ENCODE measurements around the gene VEPH1. TPM values are rescaled to one million over a fixed set of nuclear protein-coding genes. Genes with fewer than 3 reads are reported as not detected.

The VEPH1 gene
- polyA plus RNA-seq, 1 experiment, result 17.9 TPM

DNA sequence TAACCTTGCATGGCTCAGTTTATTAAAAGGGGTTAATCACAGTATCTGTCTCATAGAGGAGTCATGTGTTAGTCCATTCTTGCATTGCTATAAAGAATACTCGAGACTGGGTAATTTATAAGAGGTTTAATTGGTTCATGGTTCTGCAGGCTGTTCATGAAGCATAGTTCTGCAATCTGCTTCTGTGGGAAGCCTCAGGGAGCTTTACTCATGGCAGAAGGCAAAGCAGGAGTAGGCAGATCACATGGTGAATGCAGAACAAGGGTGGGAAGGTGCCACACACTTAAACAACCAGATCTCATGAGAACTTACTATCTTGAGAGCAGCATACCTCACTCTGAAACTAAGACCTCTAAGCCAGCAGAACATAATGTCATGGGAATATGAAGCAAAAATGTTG lies 108.8 kb downstream of the VEPH1 start:
- DNase-seq (ENCODE audit: low read depth), result no peak
- Histone ChIP-seq H3K36me3 (ENCODE audit: control insufficient read depth, insufficient read depth, low read length) (no peaks in the 10 kb centered on the region), H3K4me3 (ENCODE audit: low read depth, low read length) (no peak overlapping the region), H3K27me3 (ENCODE audit: control insufficient read depth, insufficient read depth, low read length) (no peaks in the 10 kb centered on the region)
- CTCF ChIA-PET, result interaction anchor here (0.6 to 0.9 kb wide), 2 partner anchors 10 to 23 kb away, joined by 3 read pairs; no protein-coding TSS in a partner anchor
- POLR2A ChIA-PET, result no interaction called here
- no peak for TF ChIP-seq CTCF (IDR thresholded peaks at IDR 0.05; ENCODE audit: insufficient read depth, low read depth, low read length)

DNA sequence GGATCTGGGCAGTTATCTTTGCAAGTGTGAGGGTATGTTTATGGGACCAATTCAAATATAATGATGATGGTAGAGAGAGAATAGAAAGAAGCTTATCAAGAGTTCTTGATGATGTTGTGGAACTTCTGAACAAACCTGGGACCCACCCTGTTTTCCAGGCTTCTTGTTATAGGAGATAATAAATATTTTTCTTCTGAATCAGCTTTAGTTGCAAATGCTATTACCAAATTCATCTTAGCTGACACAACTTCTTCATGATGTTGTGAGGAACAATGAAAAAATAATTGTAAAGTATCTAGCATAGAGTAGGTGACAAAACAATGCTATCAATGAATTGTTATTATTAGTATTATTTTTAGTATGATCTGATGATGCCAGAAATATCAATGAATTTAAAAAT lies 110.1 kb downstream of the VEPH1 start:
- CTCF ChIA-PET, result interaction anchor here (1.1 kb wide), 1 partner anchor 14 kb away, joined by 4 read pairs; no protein-coding TSS in a partner anchor

DNA sequence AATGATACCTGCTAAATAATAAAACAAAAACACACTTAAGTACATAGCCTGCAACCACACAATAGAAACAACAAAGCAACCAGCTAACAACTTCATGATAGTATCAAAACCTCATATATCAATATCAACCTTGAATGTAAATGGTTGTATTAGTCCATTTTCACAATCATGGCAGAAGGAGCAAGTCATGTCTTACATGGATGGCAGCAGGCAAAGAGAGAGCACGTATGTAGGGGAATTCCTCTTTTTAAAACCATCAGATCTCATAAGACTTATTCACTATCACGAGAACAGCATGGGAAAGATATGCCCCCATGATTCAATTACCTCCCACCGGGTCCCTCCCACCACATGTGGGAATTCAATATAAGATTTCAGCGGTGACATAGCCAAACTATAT lies 111.1 kb downstream of the VEPH1 start:
- no peak for DNase-seq (ENCODE audit: low read depth)
- no peaks in the 10 kb centered on the region for H3K27me3 ChIP-seq (ENCODE audit: control insufficient read depth, insufficient read depth, low read length)
- ChIA-PET CTCF (interaction anchor here (0.6 to 1.1 kb wide), 3 partner anchors 13 to 1832 kb away, joined by 3 to 4 read pairs (median 3); no protein-coding TSS in a partner anchor), POLR2A (no interaction called here)
- H3K4me3 ChIP-seq (ENCODE audit: low read depth, low read length), result no peak overlapping the region
- no peaks in the 10 kb centered on the region for H3K36me3 ChIP-seq (ENCODE audit: control insufficient read depth, insufficient read depth, low read length)
- no peak for TF ChIP-seq CTCF (IDR thresholded peaks at IDR 0.05; ENCODE audit: insufficient read depth, low read depth, low read length)

More for the DNA sequence above, 110.1 kb downstream of the VEPH1 start:
- no peak for TF ChIP-seq CTCF (IDR thresholded peaks at IDR 0.05; ENCODE audit: insufficient read depth, low read depth, low read length)
- Histone ChIP-seq H3K4me3 (ENCODE audit: low read depth, low read length) (no peak overlapping the region), H3K27me3 (ENCODE audit: control insufficient read depth, insufficient read depth, low read length) (no peaks in the 10 kb centered on the region), H3K36me3 (ENCODE audit: control insufficient read depth, insufficient read depth, low read length) (no peaks in the 10 kb centered on the region)
- no peak for DNase-seq (ENCODE audit: low read depth)
- POLR2A ChIA-PET, result no interaction called here

DNA sequence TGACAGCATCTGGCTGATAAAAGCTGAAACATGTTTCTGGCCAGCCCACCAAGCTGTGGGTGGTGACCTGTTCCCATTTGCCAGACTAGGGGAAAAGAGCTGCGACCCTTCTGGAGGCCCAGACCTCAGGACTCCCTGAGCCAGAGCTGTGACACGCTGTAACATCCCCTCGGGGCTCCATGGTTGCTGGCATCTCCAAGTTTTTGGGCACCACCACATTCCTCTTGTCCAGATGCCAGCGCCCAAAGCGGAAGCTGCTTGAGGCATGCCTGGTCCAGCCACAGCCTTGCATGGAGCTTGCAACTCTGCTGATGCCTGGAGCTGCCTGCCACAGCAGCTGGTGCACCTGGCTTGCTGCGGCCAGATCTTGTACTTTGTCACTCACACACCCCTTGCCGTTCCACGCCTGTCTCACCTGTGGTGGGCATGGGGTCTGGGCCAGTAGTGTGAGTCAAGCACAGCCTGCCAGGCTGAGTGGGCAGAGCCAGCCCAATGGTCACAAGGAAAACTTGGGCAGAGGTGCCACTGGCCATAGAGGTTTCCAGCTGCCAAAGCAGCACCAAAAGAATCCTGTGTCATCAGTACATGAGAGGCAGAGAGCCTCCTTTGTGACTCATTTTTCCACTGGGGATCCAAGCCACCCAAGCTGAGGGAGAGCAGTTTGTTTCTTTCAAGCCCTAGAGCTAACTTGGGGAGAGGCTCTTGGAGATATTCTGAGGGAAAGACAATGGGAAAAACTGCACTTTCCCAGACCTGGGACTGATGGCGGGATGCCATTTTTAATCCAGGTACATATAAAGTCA lies 112.3 kb downstream of the VEPH1 start:
- ChIA-PET POLR2A (no interaction called here), CTCF (no interaction called here)
- no peak for DNase-seq (ENCODE audit: low read depth)
- TF ChIP-seq CTCF (IDR thresholded peaks at IDR 0.05; ENCODE audit: insufficient read depth, low read depth, low read length), result no peak
- H3K27me3 ChIP-seq (ENCODE audit: control insufficient read depth, insufficient read depth, low read length), result no peaks in the 10 kb centered on the region
- H3K36me3 ChIP-seq (ENCODE audit: control insufficient read depth, insufficient read depth, low read length), result no peaks in the 10 kb centered on the region
- no peak overlapping the region for H3K4me3 ChIP-seq (ENCODE audit: low read depth, low read length)

DNA sequence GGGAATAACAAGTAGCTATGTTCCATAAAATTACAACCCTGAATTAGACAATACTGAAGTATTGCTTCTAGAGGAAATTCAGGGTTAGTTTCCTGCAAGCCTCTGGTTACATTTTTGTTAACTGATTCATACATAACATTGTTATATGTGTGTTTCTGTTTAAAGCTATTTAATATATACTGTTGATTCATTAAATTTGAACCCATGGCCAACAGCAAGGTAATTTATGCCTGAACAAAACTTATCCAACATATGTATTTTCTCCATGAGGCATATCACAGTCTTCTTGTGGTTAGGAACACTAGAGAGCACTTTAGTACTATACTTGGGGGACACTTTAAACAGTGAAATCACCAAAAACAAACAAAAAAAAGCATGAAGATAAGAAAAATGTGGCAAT lies 114.2 kb downstream of the VEPH1 start:
- Histone ChIP-seq H3K4me3 (ENCODE audit: low read depth, low read length) (no peak overlapping the region), H3K27me3 (ENCODE audit: control insufficient read depth, insufficient read depth, low read length) (no peaks in the 10 kb centered on the region), H3K36me3 (ENCODE audit: control insufficient read depth, insufficient read depth, low read length) (no peaks in the 10 kb centered on the region)
- ChIA-PET CTCF (no interaction called here), POLR2A (interaction anchor here (1.0 kb wide), 1 partner anchor 15 kb away, joined by 4 read pairs; no protein-coding TSS in a partner anchor)
- no peak for DNase-seq (ENCODE audit: low read depth)
- TF ChIP-seq CTCF (IDR thresholded peaks at IDR 0.05; ENCODE audit: insufficient read depth, low read depth, low read length), result no peak
